OCI-M2 (cell line): Measurements from ENCODE around the gene MCAM.

ENCODE experiments used
- DNase-seq: peaks from one replicate; lab custom pipeline; 2025; ENCODE audit not compliant: unreplicated experiment; lab: John Stamatoyannopoulos, UW

The MCAM gene

DNA sequence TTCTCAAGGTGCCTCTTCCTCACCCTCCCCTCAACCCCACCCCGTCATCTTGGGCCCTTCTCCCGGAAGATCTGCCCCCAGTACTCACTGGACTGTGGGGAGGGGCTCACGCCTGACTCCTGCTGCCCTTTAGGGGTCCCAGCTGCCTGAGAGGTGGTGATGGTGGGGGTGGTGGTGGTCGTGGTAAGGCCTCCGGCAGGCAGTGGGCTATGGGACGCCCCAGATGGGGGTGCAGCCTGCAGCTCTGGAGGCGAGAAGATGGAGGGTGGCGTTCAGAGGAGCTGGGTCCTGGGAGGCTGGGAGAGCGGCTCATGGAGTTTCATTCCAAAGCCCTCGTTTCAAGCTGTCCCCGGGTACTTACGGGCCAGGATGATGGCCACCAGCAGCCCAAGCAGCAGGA lies 28.8 kb upstream of the MCAM start:
- no peak for DNase-seq

- DNase-seq: no peak
These were observed 27.5 kb upstream of the MCAM start for GRCh38 chr11:119344291-119345010.

DNA sequence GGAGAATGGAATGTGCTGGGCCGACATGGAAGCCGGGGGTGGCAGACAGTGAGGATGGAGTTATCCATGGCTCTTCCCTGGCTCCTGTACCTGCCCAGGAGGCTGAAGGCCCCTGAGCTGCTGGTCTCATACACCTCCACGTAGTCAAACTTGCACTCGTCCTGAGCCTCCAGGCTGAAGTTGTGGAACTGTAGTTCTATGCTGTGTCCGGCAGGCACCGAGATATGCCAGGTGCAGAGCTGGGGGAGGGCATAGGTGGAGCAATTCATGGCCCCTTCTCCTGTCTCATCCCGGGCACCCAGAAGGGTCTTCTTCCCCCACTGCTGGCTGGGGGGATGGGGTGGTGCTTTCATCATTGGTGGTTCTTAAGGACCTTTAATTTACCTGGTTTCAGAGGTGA lies 26.8 kb upstream of the MCAM start:
- DNase-seq: no peak

DNA sequence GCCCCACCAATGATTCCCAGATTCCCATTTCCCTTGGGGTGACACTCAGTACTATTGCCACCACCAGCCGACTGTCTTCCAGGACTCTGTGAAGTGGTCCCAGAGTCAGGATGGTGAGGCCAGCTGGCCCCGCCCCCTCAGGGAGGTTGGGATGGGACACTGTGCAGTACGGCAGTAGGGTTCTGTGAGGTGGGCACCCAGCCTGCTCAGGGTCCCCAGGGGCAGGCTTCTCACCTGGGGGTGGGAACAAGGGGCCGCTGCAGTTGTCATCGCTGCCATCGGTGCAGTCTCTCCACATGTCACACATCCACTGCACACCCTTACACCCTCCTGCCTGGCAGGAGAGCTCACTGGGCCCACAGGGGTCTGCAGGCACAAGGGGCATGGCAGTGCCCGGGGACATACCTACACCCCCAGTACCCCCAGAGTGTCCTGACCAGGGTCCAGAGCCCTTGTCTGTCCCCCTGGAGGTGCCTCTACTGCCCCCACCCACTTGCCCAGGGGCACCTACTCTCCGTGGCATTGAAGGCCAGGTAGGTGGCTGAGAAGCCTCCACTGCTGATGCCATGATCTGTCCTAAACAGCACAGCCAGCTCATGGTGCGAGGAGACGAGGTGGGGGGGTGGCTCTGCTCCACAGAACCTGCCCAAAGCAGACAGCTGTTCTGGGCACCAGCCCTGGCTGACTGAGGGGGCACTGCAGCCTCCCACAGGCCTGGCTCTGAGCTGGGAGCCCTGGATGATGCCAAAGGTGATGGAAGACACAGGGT lies 25.6 kb upstream of the MCAM start:
- no peak for DNase-seq

- DNase-seq: no peak
These were observed 25.0 kb upstream of the MCAM start for GRCh38 chr11:119342023-119342300.

DNA sequence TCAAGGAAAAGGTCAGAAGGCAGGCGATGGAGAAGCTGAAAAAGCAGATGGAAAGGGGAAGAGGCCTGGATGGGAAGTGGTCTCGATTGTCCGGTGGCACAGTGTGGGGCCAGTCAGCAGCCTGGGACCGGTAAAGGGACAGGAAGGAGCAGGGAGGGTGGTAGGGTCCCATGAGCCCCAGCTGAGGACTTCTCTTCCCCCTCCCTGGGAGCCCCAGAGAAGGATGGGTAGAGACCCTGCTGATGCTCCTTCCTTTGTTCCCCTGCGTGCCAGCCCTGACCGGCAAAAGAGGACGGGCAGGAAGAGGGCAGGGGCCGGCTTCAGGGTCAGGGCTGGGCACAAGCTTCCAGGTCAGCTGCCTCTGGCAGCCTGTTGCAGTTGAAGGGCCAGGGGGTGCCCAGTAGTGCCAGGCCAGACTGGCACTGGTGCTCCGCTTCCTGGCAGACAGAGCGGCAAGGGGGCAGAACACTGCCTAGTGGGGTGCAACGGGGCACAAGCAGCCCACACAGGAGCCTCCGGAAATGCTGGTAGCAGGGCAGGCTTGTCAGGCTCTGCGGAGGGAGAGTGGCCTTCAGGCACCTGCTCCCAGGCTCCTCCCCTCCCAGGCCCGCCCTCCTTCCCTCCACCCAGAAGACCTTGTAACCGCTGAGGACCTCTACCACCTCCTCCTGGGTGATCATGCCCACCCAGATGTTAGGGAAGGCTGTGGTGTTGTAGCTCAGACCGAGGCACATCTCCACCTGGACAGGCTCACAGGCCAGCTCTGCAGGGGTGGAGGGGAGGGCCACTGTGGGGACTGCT lies 24.5 kb upstream of the MCAM start:
- no peak for DNase-seq

GRCh38 chr11:119340335-119341221 lies 23.6 kb upstream of the MCAM start, which contains the start of gene C1QTNF5:
Gene C1QTNF5 (minus strand): TSS chr11:119340883. CDS start chr11:119340397, 486 bp downstream.
- DNase-seq: no peak

- DNase-seq: no peak
These were observed 22.8 kb upstream of the MCAM start for GRCh38 chr11:119339589-119340334.

DNA sequence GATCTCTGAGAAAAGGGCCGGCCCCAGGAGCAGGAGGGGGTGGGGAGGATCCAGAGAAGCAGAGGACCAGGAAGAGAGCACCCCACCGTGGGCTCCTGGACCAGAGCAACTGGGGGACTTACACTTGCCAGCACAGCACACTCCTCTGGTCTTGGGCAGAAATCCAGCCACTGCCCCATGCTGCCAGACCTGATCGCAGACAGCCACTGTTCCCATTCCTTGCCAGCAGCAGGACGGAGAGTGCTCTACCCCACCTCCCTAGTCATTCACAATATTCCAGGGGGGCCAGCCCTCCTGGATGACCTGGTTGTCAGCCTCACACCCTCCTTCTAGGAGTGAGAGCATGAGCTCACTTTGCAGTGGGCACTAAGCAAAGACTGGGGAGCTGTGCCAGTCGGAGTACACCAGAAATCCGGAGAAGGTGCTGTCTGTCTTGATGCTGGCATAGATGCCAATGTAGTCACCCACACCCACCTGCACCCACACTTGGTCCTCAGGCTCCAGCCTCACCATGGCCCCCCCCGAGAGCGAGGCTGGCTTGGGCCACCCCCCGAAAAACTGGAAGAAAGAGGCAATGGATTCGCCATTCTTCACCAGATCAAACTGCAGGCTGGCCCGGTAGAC lies 22.1 kb upstream of the MCAM start:
- DNase-seq: no peak

DNA sequence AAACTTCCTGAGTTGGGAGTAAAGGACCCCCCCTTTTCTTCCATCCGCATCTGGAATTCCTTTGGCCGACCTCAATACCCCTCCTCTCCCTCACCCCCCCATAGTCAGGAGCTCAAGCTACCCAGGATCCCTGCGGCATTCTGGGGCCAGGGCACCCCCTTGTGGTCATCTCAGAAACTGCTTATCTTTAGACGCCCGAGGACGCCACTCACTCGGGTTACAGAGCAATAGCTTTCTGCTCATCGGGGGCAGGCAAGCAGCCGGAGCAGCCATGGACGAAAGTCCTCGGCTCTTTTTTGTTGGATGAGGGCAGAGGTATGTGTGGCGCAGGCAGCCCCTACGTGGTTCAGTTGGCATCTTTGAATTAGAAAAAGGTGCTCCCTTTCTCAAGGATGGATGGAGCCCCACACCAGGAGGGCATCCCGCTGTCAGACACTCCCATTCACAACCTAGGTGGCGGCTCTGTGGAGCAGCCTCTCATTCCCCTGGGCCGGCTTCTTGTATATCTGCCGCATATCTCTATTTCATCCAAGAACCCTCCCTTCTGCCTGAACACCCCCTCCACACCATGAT lies 21.5 kb upstream of the MCAM start:
- DNase-seq: peak; percentile 18

DNA sequence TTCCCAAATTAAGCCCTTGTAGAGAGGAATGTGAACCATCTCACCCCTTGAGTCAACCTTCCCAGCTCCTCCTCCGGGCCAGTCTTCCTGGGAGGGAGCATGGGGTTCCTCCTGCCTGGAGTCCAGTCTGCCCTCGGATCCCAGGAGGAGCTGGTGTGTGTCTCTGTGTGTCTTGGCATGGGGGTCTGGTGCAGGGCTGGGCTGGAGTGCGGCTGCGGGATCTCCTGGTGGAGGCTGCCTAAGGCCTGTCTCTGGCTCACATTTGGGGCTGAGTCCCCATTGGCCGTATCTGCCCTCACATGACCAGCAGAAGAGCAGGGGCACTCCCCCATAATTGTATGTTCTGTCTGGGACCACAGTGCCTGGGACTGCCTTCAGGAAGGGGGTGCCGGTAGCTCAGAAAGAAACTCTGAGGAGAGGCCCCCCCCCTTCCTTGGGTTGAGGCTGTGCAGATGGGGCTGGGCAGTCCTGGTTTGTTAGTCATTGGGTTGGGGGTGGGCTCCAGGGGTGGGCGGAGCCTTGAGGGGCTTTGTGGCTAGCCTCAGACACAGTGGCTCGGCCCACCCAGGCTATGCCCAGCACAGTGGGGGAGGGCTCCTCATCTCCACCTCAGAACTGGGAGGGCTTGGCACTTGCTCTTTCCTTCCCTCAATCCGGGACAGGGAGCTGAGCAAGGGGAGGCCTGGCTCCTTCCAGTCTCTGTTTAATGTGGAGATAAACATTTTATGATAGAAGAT lies 20.8 kb upstream of the MCAM start:
- DNase-seq: no peak

DNA sequence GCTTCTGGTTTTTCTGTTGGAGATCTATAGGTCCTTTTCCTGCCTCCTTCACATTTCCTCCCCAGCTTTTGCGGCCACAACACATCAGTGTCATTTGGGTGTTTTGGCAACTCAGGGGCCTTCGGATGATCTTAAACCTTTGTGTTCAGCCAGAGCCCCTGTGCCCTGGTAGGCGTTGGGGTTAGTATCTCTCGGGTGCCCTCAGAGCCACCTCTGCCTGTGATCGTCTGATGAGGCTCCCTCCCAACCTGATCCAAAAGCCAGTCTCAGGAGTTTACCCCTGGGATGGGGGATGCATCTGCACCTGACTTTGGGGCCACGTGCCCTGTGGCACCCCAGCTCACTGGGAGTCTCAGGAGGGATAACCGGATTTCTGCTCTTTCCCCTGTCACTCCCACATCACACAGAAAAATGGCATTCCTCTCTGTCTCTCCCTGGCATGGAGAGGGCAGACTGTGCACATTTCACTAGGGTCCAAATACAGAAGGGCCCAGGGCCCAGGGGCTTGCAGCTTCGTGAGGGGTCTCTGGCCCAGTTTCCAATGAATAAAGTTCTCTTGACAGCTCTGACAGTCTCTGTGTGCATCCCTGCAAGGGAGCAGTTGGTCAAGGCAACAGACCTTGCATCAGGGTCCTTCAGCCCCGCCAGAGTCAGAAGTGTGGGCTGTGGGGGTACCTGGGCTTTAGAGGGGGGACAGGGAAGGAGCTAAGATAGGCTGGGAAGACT lies 20.0 kb upstream of the MCAM start:
- DNase-seq: no peak

DNA sequence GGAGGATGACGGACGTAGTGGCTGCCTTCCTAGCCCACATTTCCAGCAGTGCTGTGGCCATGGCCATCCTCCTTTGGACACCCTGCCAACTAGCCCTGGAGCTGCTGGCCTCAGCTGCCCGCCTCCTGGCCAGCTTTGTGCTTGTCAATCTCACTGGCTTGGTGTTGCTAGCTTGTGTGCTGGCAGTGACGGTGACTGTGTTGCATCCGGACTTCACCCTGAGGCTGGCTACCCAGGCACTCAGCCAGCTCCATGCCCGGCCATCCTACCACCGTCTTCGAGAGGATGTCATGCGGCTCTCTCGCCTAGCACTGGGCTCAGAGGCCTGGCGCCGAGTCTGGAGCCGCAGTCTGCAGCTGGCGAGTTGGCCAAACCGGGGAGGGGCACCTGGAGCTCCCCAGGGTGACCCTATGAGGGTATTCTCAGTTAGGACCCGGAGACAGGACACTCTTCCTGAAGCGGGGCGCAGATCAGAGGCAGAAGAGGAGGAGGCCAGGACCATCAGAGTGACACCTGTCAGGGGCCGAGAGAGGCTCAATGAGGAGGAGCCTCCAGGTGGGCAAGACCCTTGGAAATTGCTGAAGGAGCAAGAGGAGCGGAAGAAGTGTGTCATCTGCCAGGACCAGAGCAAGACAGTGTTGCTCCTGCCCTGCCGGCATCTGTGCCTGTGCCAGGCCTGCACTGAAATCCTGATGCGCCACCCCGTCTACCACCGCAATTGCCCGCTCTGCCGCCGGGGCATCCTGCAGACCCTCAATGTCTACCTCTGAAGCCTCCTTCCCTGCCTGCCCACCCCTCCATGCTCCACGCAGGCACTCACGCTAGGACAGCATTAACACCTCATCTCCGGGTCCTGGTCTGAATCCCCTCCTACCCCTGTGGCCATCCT lies 19.0 kb upstream of the MCAM start:
- DNase-seq: no peak

DNA sequence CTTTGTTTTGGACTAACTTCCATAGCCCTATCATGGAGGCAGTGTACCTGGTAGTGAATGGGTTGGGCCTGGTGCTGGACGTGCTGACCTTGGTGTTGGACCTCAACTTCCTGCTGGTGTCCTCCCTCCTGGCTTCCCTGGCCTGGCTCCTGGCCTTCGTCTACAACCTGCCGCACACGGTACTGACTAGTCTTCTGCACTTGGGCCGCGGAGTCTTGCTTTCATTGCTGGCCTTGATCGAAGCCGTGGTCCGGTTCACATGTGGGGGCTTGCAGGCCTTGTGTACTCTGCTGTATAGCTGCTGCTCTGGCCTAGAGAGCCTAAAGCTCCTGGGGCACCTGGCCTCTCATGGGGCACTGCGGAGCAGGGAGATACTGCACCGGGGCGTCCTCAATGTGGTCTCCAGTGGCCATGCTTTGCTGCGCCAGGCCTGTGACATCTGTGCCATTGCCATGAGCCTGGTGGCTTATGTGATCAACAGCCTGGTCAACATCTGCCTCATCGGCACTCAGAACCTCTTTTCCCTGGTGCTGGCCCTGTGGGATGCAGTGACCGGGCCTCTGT lies 18.2 kb upstream of the MCAM start:
- DNase-seq: no peak

GRCh38 chr11:119334174-119334930 lies 17.4 kb upstream of the MCAM start, which contains the start of gene RNF26:
Gene RNF26 (plus strand): TSS chr11:119334527. CDS start chr11:119335123, 596 bp downstream.
- peak; percentile 84 for DNase-seq
